OCI-LY3 (cell line): ENCODE data around the gene SMC3.

Source experiments
- CTCF ChIP-seq: fragments of 200-600, 300-600 bp; sonication (generic); IDR thresholded peaks from 2 replicates; pipeline ENCODE4 v1.5.1; 2014; ENCODE audit warnings: antibody characterized with exemption, low read length, low read depth
- EZH2phosphoT487 ChIP-seq: fragments of 200-600 bp; shearing (Covaris generic); IDR thresholded peaks from 2 replicates; pipeline ENCODE4 v1.6.1; 2018; ENCODE audit warnings: antibody characterized with exemption, mixed run types, low read depth

GRCh38 chr10:110610308-110610774, 42.8 kb downstream of the SMC3 start:
- TF ChIP-seq CTCF (peak; percentile 75), EZH2phosphoT487 (no peak)
